ENCODE data around the gene USP6NL.
"Not testable (repeated sequence)": the region's sequence is repeated elsewhere in the genome, so short reads cannot be mapped to it uniquely, and the experiment has no call there.

Gene USP6NL

DNA sequence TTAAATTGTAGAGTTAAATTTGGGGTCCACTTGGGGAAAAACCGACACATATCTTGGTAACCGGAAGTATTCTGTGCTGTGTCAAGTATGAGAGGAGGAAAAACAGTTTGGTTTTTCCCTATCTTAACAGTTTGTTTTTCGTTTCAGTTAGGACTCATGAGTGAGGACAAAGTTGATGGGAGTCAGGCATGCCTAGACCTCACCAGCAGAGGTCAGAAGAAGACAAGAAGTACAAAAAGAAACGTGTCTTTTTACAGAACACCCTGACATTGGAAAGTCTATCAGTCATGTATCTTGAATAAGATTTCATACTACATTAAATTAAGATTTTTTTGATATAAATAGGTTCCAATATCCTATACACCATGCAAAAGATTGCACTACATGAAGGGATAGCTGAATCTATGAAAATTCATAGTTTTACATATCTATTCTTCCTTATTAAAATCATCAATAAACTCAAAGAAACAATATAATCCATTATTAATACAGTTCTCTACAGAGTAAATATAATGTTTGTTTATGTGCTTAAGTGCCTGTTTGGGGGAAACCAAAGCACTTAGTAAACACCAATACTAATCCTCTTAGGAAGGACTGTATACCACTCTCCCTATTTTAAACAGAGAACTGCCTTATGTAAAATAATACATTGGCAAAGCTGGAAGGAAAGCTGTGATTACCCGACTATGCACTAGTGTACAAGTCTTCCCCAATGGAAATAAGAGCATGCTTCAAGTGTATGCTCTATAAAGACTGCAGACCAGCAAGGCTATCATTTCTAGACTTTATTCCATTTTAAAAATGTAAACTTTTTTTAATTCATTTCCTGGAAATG is 95.6 kb downstream of the USP6NL start:
- DNase-seq (ENCODE audit: low spot score): peak; percentile 65

DNA sequence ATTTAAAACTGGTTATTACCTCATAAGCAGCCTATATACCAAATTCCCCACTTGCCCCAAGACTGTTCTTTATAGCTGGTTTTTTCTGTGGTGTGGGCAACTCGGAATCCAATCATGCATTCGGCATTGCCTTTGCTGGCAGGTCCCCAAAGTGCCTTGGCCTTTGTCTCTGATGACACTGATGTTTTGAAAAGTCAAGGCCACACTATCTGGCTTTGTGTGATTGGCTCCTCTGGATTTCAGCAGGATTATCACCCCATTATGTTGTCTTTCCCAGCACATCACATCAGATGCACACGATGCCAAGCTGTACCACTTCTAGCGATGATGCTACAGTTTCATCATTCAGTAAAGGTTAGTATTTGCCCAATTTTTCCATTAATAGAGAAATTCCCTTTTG is 97.7 kb downstream of the USP6NL start:
- no peak for DNase-seq (ENCODE audit: low spot score)

DNA sequence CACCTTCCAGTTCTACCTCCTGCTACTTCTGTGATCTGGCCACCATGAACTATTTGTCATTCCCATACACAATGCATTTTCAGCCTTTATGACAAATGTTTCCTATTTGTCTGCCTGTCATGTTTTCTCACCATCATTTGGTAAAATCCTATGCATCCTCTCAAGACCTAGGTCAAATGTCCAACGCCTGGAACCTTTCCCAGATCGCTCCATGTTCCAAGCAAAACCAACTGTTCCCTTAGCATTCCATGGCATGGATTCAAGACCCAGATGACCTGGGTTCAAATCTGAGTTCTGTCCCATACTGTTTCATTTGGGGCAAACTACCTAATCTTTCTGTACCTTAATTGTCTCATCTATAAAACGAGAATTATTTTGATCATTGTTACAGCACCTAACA is 98.9 kb downstream of the USP6NL start:
- no peak for DNase-seq (ENCODE audit: low spot score)

- no peak for DNase-seq (ENCODE audit: low spot score)
Observed at GRCh38 chr10:11511321-11511720, 100.1 kb downstream of the USP6NL start.

DNA sequence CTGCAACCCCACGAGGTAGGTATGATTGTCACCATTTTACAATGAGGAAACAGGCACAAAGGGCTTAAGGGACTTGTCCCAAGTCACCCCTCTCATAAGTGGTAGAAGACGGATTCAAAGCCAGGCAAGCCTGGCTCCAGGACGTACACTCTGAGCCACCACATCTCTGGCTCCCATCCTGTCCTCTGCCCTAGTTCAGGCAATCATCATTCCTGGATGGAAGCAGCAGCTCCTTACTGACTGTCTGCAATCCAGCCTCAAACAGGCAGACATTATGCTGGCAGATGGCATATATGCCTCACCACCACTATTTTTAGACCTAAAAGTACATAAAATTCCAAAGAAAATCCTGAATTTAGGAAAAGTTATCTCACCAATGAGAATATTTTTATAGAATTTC is 100.7 kb downstream of the USP6NL start:
- DNase-seq (ENCODE audit: low spot score): no peak

- no peak for DNase-seq (ENCODE audit: low spot score)
Observed at GRCh38 chr10:11510281-11510680, 101.2 kb downstream of the USP6NL start.

DNA sequence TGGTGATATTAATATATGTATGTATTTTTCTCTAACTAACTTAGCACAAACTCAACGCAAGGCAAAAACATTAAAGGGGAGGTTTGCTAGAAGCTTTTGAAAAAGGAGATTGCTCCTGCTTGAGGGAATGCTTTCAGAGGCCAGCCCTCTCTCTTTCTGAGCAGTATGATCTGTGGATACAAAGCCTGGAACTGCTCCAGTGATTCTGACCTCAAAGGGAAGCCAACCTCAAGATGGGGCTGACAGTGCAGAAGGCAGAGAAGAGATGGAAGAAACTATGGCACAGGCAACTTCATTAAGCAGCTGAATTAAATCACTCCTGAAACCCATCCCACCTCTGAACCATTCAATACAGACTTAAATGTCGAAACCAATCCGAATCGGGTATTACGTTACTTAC is 102.4 kb downstream of the USP6NL start:
- peak; percentile 26 for DNase-seq (ENCODE audit: low spot score)

DNA sequence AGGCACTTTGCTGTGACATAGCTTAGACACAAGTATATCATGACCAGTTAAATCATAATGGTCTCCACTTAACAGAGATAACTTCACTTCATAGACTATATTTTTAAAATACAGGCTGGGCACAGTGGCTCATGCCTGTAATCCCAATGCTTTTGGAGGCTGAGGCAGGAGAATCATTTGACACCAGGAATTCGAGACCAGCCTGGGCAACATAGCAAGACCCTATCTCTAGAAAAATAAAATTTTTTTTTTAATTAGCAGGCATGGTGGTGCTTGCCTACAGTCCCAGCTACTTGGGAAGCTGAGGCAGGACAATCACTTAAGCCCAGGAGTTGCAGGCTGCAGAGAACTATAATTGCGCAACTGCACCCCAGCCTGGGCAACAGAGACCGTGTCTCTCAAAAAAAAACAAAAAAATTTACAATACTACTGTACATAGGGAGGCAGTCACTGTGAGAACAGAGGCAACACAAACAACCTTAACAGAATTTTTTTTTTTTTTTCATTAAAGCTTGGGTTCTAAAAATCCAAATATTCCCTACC is 105.1 kb downstream of the USP6NL start:
- DNase-seq (ENCODE audit: low spot score): no peak

DNA sequence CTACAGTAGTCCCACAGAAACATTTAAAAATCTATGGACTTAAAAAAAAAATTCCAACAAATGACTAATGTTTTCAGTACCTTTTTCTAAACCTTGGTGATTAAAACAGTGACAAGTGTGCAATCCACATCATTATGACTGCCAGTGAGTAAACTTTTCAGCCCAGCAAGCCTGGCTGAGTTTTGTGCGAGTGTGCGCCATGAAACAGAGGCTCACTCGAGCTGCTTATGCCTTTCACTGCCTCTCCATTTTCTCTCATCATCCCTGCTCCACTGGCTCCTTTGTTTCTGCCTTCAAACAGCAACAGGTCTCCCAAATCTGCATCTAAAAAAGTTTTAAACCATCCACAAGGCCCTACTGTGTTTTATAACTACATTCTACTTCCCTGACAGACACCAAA is 105.8 kb downstream of the USP6NL start:
- no peak for DNase-seq (ENCODE audit: low spot score)

DNA sequence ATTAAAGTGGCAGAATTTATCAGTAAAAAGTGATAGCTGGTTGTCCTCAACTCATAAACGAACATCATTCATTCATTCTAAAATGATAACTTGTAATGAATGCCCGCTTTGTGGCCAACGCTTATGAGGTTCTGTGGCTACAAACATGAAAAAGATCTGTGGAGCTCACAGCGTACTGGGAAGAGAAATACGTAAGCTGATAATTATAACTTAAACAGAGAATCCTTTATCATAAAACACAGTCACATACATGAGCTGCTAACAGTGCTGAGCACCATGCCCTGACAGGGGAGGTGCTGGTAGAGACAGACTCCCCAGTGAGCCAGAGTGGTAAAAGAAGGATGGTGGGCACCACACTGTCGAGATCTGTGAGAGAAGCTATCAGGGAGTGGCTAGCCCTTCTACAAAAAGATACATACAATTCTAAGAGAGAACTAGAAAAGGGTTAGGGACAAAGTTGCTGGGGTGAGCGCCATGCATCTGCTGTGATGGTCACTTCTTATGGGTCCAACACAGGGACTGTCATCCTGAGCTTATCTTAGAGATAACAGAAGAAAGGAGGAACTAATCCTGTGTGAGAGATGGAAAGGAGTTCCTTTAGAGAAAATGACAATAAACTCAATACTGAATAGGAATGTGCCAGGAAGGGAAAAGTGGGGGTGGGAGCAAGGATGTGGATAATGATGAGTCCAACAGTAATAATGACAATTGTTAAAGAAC is 106.7 kb downstream of the USP6NL start:
- no peak for DNase-seq (ENCODE audit: low spot score)

DNA sequence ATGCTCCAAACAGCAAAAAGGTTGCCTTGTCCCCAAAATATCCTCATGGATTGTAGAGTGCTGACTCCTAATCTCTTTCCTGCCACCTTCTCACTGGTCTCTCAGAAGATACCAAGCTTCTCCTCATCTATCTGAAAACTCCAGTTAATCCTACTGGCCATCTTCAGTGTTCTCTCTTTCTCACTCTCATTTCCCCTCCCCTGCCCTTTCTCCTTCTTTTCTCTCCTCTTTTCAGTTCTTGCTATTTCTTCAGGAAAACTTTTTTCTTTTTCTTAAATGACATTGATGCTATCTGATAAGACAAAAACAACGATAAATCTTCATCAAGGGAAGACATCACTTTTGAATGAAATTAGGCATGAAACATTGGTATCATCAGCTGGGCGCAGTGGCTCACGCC is 109.8 kb downstream of the USP6NL start:
- no peak for DNase-seq (ENCODE audit: low spot score)

- no peak for DNase-seq (ENCODE audit: low spot score)
Observed at GRCh38 chr10:11499425-11500071, 111.9 kb downstream of the USP6NL start.

DNA sequence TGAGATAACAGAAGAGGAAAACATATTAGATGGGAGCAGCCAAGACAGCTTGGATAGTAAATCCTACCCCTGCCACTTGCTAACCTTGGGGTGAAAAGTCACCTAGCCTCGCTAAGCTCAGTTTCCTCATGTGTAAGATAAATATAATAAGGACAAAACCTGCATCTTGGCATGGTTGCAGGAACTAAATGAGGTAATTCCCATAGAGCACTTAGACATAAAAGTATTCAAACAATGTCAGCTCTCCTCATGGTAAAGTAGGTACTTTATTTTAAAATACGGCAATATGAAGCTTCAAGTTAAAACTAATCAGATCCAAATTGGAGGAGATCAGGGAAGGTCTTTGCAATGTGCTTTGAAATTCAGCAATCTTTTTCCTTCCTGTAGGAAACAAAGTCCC is 113.1 kb downstream of the USP6NL start:
- DNase-seq (ENCODE audit: low spot score): no peak

DNA sequence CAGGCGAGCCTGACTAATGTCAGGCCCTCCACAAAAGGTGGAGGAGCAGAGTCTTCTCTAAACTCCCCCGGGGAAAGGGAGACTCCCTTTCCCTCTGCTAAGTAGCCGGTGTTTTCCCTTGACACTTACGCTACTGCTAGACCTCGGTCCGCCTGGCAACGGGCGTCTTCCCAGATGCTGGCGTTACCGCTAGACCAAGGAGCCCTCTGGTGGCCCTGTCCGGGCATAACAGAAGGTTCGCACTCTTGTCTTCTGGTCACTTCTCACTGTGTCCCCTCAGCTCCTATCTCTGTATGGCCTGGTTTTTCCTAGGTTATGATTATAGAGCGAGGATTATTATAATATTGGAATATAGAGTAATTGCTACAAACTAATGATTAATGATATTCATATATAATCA is 116.5 kb downstream of the USP6NL start:
- DNase-seq (ENCODE audit: low spot score): not testable (repeated sequence)

GRCh38 chr10:11493646-11494045 is 117.8 kb downstream of the USP6NL start:
- DNase-seq (ENCODE audit: low spot score): no peak

- no peak for DNase-seq (ENCODE audit: low spot score)
Observed at GRCh38 chr10:11491087-11491486, 120.4 kb downstream of the USP6NL start.

- peak; percentile 41 for DNase-seq (ENCODE audit: low spot score)
Observed at GRCh38 chr10:11489591-11489990, 121.9 kb downstream of the USP6NL start.

DNA sequence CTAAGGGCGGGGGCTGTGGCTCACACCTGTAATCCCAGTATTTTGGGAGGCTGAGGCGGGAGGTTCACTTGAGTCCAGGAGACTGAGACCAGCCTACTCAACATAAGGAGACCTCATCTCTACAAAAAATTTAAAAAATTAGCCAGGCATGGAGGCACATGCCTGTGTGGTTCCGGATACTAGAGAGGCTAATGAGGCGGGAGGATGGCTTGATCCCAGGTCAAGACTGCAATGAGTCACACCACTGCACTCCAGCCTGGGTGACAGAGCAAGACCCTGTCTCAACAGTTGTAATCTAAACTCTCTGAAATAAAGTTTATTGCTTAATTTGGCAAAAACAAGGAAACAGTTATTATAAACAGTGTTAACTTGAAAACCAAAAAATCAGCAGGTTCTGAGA is 123.3 kb downstream of the USP6NL start:
- peak; percentile 69 for DNase-seq (ENCODE audit: low spot score)

- no peak for DNase-seq (ENCODE audit: low spot score)
Observed at GRCh38 chr10:11483201-11484148, 128.0 kb downstream of the USP6NL start.

- DNase-seq (ENCODE audit: low spot score): no peak
Observed at GRCh38 chr10:11482306-11482705, 129.1 kb downstream of the USP6NL start.

DNA sequence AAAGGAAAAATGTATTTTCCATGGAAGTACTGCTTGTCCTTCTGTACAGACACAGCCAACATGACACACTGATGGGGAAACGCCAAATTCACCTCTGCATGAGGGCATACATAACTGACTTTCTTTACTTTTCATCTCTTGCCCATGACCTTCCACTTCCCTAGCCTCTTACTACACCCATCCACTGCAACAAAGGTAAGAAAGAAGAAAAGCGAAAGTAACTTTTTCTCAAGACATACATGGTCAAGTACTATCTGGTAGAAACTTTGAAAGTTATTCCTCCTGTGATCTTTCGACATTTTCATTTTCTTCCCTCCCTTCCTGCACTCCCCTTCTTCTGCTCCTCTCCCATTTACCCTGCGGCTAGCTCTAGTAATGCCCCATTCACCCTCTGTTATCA is 130.8 kb downstream of the USP6NL start:
- no peak for DNase-seq (ENCODE audit: low spot score)

DNA sequence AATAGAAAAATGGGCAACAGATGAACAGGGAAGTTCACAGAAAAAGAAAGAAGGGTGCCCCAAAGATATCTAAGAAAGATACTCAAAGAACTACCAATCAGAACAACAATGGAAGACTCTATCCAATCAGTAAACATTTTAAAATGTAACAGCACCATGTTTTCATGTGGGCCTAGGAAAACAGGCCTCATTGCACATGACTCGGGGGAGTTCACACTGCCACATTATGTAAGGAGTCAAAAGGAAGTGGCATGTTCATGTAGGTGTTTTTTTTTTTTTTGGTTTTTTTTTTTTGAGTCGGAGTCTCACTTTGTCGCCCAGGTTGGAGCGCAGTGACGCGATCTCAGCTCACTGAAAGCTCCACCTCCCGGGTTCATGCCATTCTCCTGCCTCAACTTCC is 132.2 kb downstream of the USP6NL start:
- no peak for DNase-seq (ENCODE audit: low spot score)

All from kidney tubule cell (primary cell).